ENCODE results near the gene ZBP1.

- TF ChIP-seq CTCF (IDR thresholded peaks at IDR 0.05) (no peak), POLR2A (IDR thresholded peaks at IDR 0.05) (no peak)
Measured at GRCh38 chr20:57627339-57627738, 7.1 kb upstream of the ZBP1 start.
